Neural cell (in vitro differentiated cells): ENCODE results near the gene ACTN4. TPM values are rescaled to one million over a fixed set of nuclear protein-coding genes. Genes with fewer than 3 reads are reported as not detected.

ENCODE experiments used
- H2AFZ ChIP-seq: fragments of 200-600, 300-800 bp; sonication (generic), shearing (Covaris generic); 2 replicates; pipeline ENCODE4 v1.6.0; 2014; ENCODE audit warnings: low read depth, mild to moderate bottlenecking, antibody characterized with exemption, low read length, moderate library complexity
- H3F3A ChIP-seq: fragments of 200-600 bp; shearing (Covaris generic); 2 replicates; pipeline ENCODE4 v1.6.1; 2016; ENCODE audit warnings: mild to moderate bottlenecking, moderate library complexity, mixed read lengths, antibody characterized with exemption, low read length; ENCODE audit not compliant: insufficient read depth, poor library complexity, severe bottlenecking
- H3K27ac ChIP-seq: fragments of 200-600, 300-800 bp; sonication (generic), shearing (Covaris generic); 2 replicates; pipeline ENCODE4 v1.5.1; 2014; ENCODE audit warnings: mild to moderate bottlenecking, low read length, moderate library complexity
- H3K27me3 ChIP-seq: fragments of 300-800, 200-600 bp; sonication (generic), shearing (Covaris generic); 2 replicates; pipeline ENCODE4 v1.6.0; 2014; ENCODE audit warnings: mild to moderate bottlenecking, low read depth, low read length, moderate library complexity; ENCODE audit not compliant: insufficient read depth
- H3K36me3 ChIP-seq: fragments of 300-800, 200-600 bp; sonication (generic), shearing (Covaris generic); 2 replicates; pipeline ENCODE4 v1.5.1; 2014; ENCODE audit warnings: mild to moderate bottlenecking, antibody characterized with exemption, low read length, moderate library complexity; ENCODE audit not compliant: insufficient read depth
- H3K4me2 ChIP-seq: fragments of 300-800, 200-600 bp; sonication (generic), shearing (Covaris generic); 2 replicates; pipeline ENCODE4 v1.6.0; 2014; ENCODE audit warnings: mild to moderate bottlenecking, low read length
- H3K4me3 ChIP-seq: fragments of 300-800, 200-600 bp; sonication (generic), shearing (Covaris generic); 2 replicates; pipeline ENCODE4 v1.5.1; 2014; ENCODE audit warnings: mild to moderate bottlenecking, low read length, moderate library complexity
- H3K79me2 ChIP-seq: fragments of 200-600 bp; shearing (Covaris generic); replicated peaks from 2 replicates; pipeline ENCODE4 v1.6.0; 2014; ENCODE audit warnings: mild to moderate bottlenecking, low read length, moderate library complexity; ENCODE audit not compliant: insufficient read depth
- H3K9ac ChIP-seq: fragments of 300-800, 200-600 bp; sonication (generic), shearing (Covaris generic); 2 replicates; pipeline ENCODE4 v1.6.1; 2016; ENCODE audit warnings: mild to moderate bottlenecking, low read length, mixed read lengths
- H3K9me2 ChIP-seq: fragments of 200-600 bp; shearing (Covaris generic); 2 replicates; pipeline ENCODE4 v1.6.1; 2016; ENCODE audit warnings: mild to moderate bottlenecking, low read length, mixed read lengths; ENCODE audit not compliant: insufficient read depth
- H3K9me3 ChIP-seq: fragments of 200-600, 300-800 bp; sonication (generic), shearing (Covaris generic); 2 replicates; pipeline ENCODE4 v1.6.1; 2016; ENCODE audit warnings: mild to moderate bottlenecking, mixed run types, low read length, moderate library complexity, mixed read lengths
- H4K20me1 ChIP-seq: fragments of 200-600 bp; shearing (Covaris generic); 2 replicates; pipeline ENCODE4 v1.6.1; 2016; ENCODE audit warnings: mild to moderate bottlenecking, mixed run types; ENCODE audit not compliant: insufficient read depth
- CTCF ChIP-seq: fragments of 450-650 bp; IDR thresholded peaks from 2 replicates; pipeline ENCODE4 v1.5.1; 2014; ENCODE audit warnings: antibody characterized with exemption, mild to moderate bottlenecking, moderate library complexity; ENCODE audit not compliant: poor library complexity, severe bottlenecking
- EP300 ChIP-seq: fragments of 450-650 bp; conservative IDR thresholded peaks from 2 replicates; pipeline ENCODE4 v1.6.1; 2014; ENCODE audit warnings: antibody characterized with exemption, mild to moderate bottlenecking, moderate library complexity; ENCODE audit not compliant: poor library complexity, severe bottlenecking
- EZH2 ChIP-seq: fragments of 200-600, 300-800 bp; shearing (Covaris generic), sonication (generic); IDR thresholded peaks from 2 replicates; pipeline ENCODE4 v1.6.1; 2014; ENCODE audit warnings: antibody characterized with exemption, low read length, borderline replicate concordance, mild to moderate bottlenecking; ENCODE audit not compliant: insufficient read depth, poor library complexity, severe bottlenecking
- MXI1 ChIP-seq: fragments of 450-650 bp; conservative IDR thresholded peaks from 2 replicates; pipeline ENCODE4 v1.6.1; 2014; ENCODE audit warnings: antibody characterized with exemption, mild to moderate bottlenecking; ENCODE audit not compliant: poor library complexity, severe bottlenecking
- POLR2AphosphoS5 ChIP-seq: IDR thresholded peaks from 2 replicates; pipeline ENCODE4 v1.6.1; 2012
- RAD21 ChIP-seq: fragments of 450-650 bp; conservative IDR thresholded peaks from 2 replicates; pipeline ENCODE4 v1.6.1; 2014; ENCODE audit warnings: antibody characterized with exemption, mild to moderate bottlenecking, moderate library complexity
- REST ChIP-seq: IDR thresholded peaks from 2 replicates; pipeline ENCODE4 v1.6.1; 2012; ENCODE audit warnings: borderline replicate concordance
- SMC3 ChIP-seq: fragments of 450-650 bp; conservative IDR thresholded peaks from 2 replicates; pipeline ENCODE4 v1.6.1; 2014; ENCODE audit warnings: antibody characterized with exemption, mild to moderate bottlenecking, moderate library complexity; ENCODE audit not compliant: poor library complexity
- TAF1 ChIP-seq: IDR thresholded peaks from 2 replicates; pipeline ENCODE4 v1.6.1; 2012; ENCODE audit warnings: low read depth
- polyA plus RNA-seq: library from polyadenylated mRNA; depleted of rRNA; stranded (reverse); fragments of >200 nt; gene quantifications from 2 replicates; pipeline ENCODE4 v1.2.3, GENCODE V29; 2014

ACTN4 gene
- polyA plus RNA-seq, 1 donor from 2014 or later: 54.0 TPM

DNA sequence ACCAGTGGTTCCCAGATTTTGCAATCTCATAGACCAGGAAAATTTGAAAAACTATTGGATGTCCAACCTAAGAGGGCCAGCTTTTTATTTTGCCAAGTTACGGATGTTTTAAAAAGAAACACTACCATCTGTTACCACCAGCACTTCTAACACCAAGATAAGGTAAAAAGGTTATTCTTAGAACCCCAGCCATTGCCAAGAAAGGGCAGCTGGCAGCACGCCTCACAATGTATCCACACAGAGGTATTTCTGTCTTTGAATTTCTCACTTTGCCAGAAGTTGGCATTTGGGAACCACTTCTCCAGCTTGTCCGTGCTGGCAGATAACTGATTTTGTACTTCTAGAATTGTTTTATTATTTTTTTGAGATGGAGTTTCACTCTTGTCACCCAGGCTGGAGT is 68.1 kb downstream of the ACTN4 start:
- Histone ChIP-seq H2AFZ (no peak overlapping the region), H3K27me3 (no peaks in the 10 kb centered on the region), H3K36me3 (no peaks in the 10 kb centered on the region), H3K9me3 (no peaks in the 10 kb centered on the region), H3K27ac (no peak overlapping the region), H3K4me2 (no peak overlapping the region), H3K4me3 (no peak overlapping the region), H3K9ac (no peak overlapping the region), H4K20me1 (no peaks in the 10 kb centered on the region), H3F3A (no peaks in the 10 kb centered on the region), H3K79me2 (no peaks in the 10 kb centered on the region), H3K9me2 (no peaks in the 10 kb centered on the region)
- TF ChIP-seq EZH2: no peak
- TF ChIP-seq EP300: no peak
- no peak for TF ChIP-seq TAF1
- no peak for TF ChIP-seq RAD21
- no peak for TF ChIP-seq MXI1
- TF ChIP-seq SMC3: no peak
- TF ChIP-seq REST: no peak
- no peak for TF ChIP-seq POLR2AphosphoS5

- Histone ChIP-seq H3K36me3 (no peaks in the 10 kb centered on the region), H3K4me3 (no peak overlapping the region), H3K9me3 (no peaks in the 10 kb centered on the region), H3K4me2 (no peak overlapping the region), H3K9me2 (no peaks in the 10 kb centered on the region), H2AFZ (no peak overlapping the region), H3F3A (no peaks in the 10 kb centered on the region), H3K27me3 (no peaks in the 10 kb centered on the region), H3K9ac (no peak overlapping the region), H3K27ac (no peak overlapping the region), H4K20me1 (no peaks in the 10 kb centered on the region), H3K79me2 (no peaks in the 10 kb centered on the region)
- TF ChIP-seq RAD21 (no peak), POLR2AphosphoS5 (no peak), SMC3 (no peak), CTCF (no peak), EP300 (no peak), TAF1 (no peak), MXI1 (no peak), EZH2 (no peak), REST (no peak)
Observed at GRCh38 chr19:38717051-38717450, 69.6 kb downstream of the ACTN4 start.
